NCI-H2029 treated with DMSO at 0.1 percent for 48 hours (cell line): ENCODE data around the gene OR4L1.
"Not testable (repeated sequence)": the region's sequence is repeated elsewhere in the genome, so short reads cannot be mapped to it uniquely, and the experiment has no call there.

Experiments
- DNase-seq: peaks from one replicate; lab custom pipeline; 2025; lab: John Stamatoyannopoulos, UW

Gene OR4L1, protein sequence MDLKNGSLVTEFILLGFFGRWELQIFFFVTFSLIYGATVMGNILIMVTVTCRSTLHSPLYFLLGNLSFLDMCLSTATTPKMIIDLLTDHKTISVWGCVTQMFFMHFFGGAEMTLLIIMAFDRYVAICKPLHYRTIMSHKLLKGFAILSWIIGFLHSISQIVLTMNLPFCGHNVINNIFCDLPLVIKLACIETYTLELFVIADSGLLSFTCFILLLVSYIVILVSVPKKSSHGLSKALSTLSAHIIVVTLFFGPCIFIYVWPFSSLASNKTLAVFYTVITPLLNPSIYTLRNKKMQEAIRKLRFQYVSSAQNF

DNA sequence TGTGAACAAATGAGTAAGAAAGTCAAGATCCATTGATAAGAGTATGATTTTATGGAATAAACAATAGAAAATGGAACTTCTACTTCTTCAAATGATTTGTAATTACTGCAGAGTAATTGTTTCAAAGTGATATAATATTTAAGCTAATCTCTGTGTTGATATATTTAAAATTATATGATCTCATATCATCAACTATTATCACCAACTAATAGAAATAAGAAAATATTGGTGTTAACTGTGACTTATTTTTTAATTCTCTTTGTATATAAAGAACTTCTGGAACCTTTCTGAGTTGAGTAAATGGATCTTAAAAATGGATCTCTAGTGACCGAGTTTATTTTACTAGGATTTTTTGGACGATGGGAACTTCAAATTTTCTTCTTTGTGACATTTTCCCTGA is at the start of gene OR4L1:
OR4L1 (plus strand) TSS at position 301 of the 400 bp plus-strand sequence; CDS start at position 301, 0 bp downstream.
- DNase-seq, result no peak

DNA sequence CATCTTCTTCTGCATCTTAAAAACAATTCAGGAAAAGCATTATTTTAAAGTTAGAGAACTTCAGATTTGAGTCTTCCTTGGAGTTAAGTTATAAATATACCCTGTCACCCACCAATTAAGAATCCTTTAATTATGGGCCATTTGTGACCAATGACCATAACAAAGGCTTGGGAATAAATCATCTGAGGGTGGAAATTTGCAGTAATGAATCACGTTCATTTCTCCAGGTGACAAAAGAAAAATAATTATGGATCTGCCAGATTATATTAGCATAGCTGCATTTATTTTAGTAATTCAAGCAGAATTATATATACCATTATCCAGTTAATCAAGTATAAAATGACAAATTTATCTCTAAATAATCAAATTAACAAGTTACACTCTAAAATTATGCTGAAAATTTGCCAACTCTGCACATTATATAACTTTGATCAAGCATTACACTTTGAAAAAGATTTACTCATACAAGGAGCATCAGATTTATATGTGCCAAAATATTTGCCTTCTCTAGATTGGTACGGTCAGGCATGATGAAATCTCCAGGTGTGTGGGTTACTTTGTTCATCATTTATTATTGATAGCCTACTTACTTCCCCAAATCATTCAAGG is 40.5 kb upstream of the OR4L1 start, which contains the start of gene OR4K14:
OR4K14 (minus strand) TSS at position 51 of the 609 bp plus-strand sequence. CDS start 4,114 bp downstream, outside the sequence.
- DNase-seq, result no peak

DNA sequence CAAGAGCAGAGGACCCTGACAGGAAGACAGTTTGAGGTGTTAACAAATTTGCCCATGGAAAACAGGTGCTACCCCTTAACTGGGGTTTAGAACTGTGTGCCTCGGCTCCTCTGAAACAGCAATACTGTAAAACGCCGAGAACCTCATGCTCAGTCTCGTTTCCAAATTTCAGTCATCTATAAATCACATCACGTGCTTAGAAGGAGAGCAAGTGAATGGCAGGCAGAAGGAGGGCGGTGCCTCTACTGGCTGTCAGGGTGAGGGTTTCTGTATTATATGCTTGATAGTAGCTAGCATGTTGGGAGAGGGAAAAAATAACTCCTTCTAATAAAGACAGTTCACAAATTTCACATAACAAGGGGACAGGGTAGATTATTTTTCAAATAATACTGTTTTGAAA is 28.8 kb upstream of the OR4L1 start:
- DNase-seq, result no peak

DNA sequence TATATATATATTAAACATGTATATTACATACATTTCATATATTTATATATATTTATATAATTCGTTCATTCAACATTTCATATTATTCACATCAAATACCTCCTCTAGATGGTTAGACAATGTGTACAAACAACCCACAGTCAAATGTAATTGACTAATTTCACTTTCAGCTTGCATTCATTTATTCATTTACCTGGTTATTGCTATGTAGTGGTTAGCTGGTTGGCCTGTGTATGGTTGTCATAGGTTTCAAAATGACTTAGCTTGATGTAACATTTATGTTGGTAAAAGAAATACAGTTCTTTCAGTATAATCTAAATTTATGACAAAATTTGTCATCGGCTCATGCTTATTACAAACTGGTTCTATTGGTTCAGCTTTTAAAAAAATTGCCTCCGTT is 24.4 kb upstream of the OR4L1 start:
- DNase-seq, result no peak

DNA sequence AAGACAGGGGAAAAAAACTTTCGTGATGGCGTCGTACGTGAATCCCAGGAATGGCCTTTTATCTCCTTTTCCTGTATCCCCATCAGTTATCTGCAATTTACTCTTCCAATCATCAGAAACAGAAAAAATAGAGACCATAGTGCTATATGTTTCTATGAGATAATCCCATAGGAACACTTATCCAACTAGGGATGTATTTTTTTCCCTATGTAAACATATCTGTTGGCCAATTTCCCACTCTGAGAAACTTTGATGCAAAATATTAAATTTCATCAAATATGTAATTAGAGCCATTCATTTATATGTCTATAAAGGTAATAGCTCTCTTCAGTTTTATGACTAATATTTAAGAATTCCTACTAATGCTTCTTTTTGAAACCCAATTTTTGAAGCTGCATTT is 23.9 kb upstream of the OR4L1 start, which contains the start of gene OR4K13:
OR4K13 (minus strand) TSS at position 101 of the 400 bp plus-strand sequence. CDS start 1,280 bp downstream, outside the sequence.
- DNase-seq, result no peak

DNA sequence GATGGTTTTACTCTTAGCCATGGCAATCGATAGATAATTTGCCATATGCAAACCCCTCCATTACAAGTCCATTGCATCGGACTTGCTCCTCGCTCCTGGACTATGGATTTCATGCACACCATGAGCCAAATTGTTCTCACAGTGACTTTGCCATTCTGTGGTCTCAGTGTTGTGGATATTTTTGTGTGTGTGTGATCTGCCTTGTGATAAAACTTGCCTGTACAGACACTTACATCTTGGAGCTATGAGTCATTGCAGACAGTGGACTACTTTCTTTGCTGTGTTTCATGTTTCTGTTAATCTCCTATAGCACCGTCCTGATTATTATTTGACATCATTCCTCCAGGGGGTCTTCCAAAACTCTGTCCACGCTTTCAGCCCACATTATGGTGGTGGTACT is 15.6 kb upstream of the OR4L1 start:
- no peak for DNase-seq

DNA sequence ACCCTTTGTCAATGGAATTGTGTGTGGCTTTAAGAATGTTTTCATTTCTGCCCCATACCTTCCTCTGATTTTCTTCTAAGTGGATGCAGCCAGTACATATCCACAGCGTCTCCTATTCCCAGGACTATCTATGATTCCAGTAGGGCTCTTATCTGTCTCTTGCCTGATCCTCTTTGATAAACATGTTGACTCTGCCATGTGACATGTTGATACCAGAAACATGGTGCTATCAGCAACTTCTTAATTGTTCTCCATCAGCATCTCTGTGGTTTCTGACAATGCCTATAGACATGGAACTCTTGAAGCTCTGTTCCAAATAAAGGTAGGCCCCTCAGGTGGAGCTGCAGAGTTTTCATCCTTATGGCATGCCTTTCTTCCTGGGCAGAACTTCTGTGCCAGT is 11.6 kb upstream of the OR4L1 start:
- no peak for DNase-seq

DNA sequence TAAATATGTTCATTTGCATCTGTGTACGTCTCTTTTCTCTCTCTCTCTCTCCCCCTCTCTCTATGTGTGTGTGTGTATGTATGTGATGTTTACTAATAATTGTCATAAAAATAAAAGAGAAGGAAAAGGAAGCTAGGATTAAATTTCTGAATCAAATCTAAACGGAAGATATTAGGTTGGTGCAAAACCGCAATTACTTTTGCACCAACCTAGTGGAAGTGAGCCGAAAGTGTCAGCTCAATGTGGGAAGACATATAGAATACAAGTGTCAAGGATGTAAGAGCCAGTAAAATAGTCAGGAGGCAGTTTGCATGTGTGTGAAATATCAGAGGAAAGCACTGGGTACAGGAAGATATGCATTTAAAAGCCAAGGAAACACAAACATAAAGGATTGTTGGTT is 32.2 kb downstream of the OR4L1 start:
- no peak for DNase-seq

DNA sequence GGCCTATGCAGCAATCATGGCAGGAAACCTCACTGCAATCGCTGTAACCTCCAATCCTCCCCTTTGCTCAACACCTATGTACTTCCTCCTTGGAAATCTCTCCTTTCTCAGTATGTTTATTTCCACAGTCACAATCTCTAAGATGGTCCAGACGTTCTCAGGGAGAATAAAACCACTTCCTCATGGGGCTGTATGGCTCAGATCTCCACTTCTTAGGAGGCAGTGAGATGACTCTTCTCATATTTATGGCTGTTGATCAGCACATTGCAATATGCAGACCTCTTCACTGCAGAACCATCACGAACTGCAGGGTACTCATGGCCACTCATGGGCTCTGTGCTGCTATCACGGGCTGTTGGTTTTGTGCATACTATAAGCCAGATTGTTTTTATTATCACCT is 33.6 kb downstream of the OR4L1 start:
- DNase-seq, result no peak

DNA sequence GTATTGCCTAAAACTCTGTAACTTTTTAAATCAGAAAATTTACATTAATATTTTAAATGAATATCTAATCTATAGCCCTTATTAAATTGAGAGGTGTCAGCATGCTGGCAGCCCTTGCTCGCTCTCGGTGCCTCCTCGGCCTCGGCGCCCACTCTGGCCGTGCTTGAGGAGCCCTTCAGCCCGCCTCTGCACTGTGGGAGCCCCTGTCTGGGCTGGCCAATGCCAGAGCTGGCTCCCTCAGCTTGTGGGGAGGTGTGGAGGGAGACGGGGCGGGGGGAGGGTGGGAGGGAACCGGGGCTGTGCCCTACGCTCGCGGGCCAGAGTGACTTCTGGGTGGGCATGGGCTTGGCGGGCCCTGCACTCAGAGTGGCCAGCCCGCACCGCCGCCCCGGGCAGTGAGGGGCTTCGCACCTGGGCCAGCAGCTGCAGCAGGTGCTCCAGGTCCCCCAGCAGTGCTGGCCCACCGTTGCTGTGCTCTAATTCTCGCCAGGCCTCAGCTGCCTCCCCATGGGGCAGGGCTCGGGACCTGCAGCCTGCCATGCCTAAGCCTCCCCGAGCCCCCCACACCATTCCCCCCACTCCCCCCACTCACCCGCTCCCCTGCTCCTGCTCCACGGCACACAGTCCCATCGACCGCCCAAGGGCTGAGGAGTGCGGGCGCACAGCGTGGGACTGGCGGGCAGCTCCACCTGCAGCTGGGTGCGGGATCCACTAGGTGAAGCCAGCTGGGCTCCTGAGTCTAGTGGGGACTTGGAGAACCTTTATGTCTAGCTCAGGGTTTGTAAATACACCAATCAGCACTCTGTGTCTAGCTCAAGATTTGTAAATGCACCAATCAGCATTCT is 39.3 kb downstream of the OR4L1 start:
- DNase-seq, result not testable (repeated sequence)

DNA sequence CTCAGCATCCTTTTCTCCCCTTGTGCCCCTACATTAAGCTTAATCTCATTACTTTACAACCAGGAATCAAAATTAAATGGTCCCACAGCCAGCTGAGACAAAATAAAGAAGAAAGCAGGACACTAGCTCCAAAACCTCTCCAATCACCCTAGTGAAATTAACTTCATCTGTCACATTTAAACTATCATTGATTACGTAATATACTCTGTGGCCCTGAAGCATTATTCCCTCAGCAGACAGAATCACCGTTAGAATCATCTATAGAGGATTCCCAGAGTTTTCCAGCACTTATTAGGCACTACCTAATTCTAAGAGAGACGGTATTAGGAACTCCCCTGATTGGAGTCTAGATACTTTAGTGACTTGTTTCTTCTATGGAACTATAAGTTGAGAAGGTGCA is 50.6 kb downstream of the OR4L1 start, which contains the start of gene OR4K17:
OR4K17 (plus strand) TSS at position 302 of the 400 bp plus-strand sequence. CDS start 6,761 bp downstream, outside the sequence.
- DNase-seq, result no peak
